HUES6 (cell line): ENCODE data around the gene SLC41A1.

Experiments
- H3K27ac ChIP-seq: 2 replicates; pipeline ENCODE4 v1.7.0; 2013; ENCODE audit warnings: low read depth, mild to moderate bottlenecking, low read length, inconsistent platforms
- H3K27me3 ChIP-seq: 2 replicates; pipeline ENCODE4 v1.6.1; 2013; ENCODE audit warnings: low read length; ENCODE audit not compliant: control insufficient read depth, insufficient read depth
- H3K36me3 ChIP-seq: 2 replicates; pipeline ENCODE4 v1.6.1; 2013; ENCODE audit warnings: low read length; ENCODE audit not compliant: control insufficient read depth, insufficient read depth
- H3K4me1 ChIP-seq: 2 replicates; pipeline ENCODE4 v1.6.1; 2013; ENCODE audit warnings: low read length; ENCODE audit not compliant: control insufficient read depth, insufficient read depth
- H3K4me3 ChIP-seq: 2 replicates; pipeline ENCODE4 v1.5.1; 2013; ENCODE audit warnings: low read depth, low read length
- H3K9ac ChIP-seq: one replicate; pipeline ENCODE4 v1.6.1; 2013; ENCODE audit warnings: mild to moderate bottlenecking, low read length
- H3K9me3 ChIP-seq: 2 replicates; pipeline ENCODE4 v1.6.1; 2013; ENCODE audit warnings: low read depth, low read length; ENCODE audit not compliant: control insufficient read depth, insufficient read depth

SLC41A1 gene

GRCh38 chr1:205772607-205773032, 40.4 kb downstream of the SLC41A1 start:
- H3K27me3 ChIP-seq = peaks cover 34% of the 10 kb centered on the region
- no peak overlapping the region for H3K27ac ChIP-seq
- peaks cover 3% of the 10 kb centered on the region; the same call in 1 of the 2 replicates for H3K4me1 ChIP-seq
- no peaks in the 10 kb centered on the region for H3K36me3 ChIP-seq
- peaks cover 7% of the 10 kb centered on the region; the same call in 1 of the 2 replicates for H3K9me3 ChIP-seq
- H3K9ac ChIP-seq = no peak overlapping the region
- H3K4me3 ChIP-seq = no peak overlapping the region

DNA sequence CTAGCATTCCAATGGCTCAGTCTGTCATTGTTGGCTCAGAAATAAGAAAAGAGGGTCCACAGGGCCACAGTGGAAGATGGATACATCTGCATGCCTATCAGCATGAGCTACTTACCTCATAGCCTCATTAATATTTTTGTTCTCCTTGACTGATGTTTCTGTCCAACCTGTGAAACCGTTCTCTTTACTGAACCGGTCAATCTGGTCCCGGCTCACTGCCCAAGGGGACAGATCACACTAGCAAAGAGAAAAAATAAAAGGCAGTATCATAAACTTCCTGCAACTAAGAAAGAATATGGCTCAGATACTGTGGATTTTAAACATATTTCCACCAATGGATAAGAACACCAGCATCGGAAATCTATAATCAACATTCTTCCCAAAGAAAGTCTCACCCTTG, 42.4 kb downstream of the SLC41A1 start:
- H3K9ac ChIP-seq = no peak overlapping the region
- H3K4me1 ChIP-seq = peaks cover 3% of the 10 kb centered on the region; the same call in 1 of the 2 replicates
- no peaks in the 10 kb centered on the region for H3K9me3 ChIP-seq
- H3K4me3 ChIP-seq = no peak overlapping the region
- peaks cover 26% of the 10 kb centered on the region for H3K27me3 ChIP-seq
- no peaks in the 10 kb centered on the region for H3K36me3 ChIP-seq
- H3K27ac ChIP-seq = no peak overlapping the region

DNA sequence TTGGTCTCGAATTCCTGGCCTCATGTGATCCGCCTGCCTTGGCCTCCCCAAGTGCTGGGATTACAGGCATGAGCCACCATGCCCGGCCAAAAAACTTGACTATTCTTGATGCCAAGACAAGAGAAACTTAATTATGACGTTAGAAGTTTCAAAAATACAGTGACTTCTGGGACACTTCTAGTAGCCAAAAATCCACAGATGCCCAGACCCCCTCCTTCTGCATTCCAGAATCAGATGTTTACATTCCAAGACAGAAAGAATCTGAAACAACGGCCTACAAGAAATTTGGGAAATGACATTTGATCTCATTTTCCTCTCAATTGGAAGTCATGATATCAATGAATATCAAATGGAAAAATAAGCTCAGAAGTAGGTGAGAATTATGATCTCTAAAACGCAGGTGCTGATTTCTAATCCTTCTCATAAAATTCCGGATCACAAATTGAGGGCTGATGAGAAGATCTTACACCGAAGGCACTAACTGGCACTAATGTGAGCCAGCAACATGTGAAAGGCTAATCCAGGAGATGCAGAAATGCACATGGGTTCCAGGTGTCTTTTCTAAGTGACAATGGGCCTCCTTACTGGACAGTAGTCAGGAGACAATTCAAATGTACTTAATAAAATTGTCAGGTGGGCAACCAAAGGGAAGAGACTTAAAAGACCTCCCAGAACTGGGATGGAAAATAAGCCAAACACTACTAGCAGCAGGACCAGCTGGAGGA, 43.2 kb downstream of the SLC41A1 start:
- H3K4me3 ChIP-seq = no peak overlapping the region
- H3K4me1 ChIP-seq = peaks cover 3% of the 10 kb centered on the region; the same call in 1 of the 2 replicates
- no peak overlapping the region for H3K27ac ChIP-seq
- no peaks in the 10 kb centered on the region for H3K36me3 ChIP-seq
- H3K27me3 ChIP-seq = peaks cover 20% of the 10 kb centered on the region
- no peaks in the 10 kb centered on the region for H3K9me3 ChIP-seq
- no peak overlapping the region for H3K9ac ChIP-seq

DNA sequence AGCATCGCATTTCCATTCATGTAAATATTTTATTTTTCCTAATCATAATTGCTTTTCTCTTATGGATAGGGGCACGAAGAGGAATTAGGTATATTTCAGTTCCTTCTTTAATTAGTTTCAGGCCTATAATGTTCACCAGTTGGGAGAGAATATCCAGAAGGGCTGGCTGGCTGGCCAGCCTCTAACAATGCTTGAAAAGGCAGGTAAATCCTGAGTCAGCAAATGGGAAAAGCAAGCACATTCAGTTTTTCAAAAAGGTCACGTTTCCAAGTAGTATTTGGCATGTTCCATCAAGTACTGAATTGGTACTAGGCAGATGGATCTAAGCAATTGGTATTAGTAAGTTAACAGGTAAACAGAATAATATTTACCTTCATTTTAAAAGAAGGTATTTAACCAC, 45.8 kb downstream of the SLC41A1 start:
- Histone ChIP-seq H3K9ac (no peak overlapping the region), H3K27me3 (peaks cover 2% of the 10 kb centered on the region; the same call in 1 of the 2 replicates)

GRCh38 chr1:205766570-205766969, 46.4 kb downstream of the SLC41A1 start:
- Histone ChIP-seq H3K27me3 (no peaks in the 10 kb centered on the region), H3K36me3 (no peaks in the 10 kb centered on the region), H3K9me3 (no peaks in the 10 kb centered on the region), H3K9ac (no peak overlapping the region), H3K27ac (no peak overlapping the region), H3K4me3 (no peak overlapping the region), H3K4me1 (no peaks in the 10 kb centered on the region)

More for the DNA sequence above, 45.8 kb downstream of the SLC41A1 start:
- no peaks in the 10 kb centered on the region for H3K9me3 ChIP-seq
- no peak overlapping the region for H3K4me3 ChIP-seq
- no peak overlapping the region for H3K27ac ChIP-seq
- no peaks in the 10 kb centered on the region for H3K36me3 ChIP-seq
- H3K4me1 ChIP-seq = no peaks in the 10 kb centered on the region

DNA sequence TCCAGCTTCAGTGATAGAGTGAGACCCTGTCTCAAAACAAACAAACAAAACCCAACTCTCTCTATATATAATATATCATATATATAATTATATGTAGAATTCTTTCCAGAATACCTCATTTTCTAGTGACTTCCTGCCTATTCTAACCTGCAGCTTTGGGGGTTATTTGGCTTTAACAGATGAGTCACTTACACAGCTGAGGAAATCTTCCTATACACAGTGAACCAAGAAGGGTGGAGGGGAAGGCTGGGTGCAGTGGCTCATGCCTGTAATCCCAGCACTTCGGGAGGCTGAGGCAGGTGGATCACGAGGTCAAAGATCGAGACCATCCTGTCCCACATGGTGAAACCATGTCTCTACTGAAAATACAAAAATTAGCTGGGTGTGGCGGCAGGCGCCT, 47.0 kb downstream of the SLC41A1 start:
- no peaks in the 10 kb centered on the region for H3K36me3 ChIP-seq
- no peaks in the 10 kb centered on the region for H3K9me3 ChIP-seq
- no peaks in the 10 kb centered on the region for H3K27me3 ChIP-seq
- no peak overlapping the region for H3K27ac ChIP-seq
- H3K4me1 ChIP-seq = no peaks in the 10 kb centered on the region
- no peak overlapping the region for H3K9ac ChIP-seq
- no peak overlapping the region for H3K4me3 ChIP-seq

DNA sequence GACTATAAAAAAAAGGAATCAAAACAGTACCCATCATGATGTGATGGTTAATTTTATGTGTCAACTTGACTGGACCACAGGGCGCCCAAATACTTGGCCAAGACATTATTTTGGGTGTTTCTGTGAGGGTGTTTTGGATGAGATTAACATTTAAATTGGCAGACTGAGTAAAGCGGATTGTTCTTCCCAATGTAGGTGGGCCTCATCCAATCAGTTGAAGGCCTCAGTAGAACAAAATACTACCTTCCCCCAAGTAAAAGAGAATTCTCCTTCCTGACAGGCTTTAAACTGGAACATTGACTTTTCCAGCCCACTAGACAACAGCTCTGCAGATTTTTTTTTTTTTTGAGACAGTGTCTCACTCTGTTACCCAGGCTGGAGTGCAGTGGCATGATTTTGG, 48.4 kb downstream of the SLC41A1 start:
- Histone ChIP-seq H3K9ac (no peak overlapping the region), H3K4me3 (no peak overlapping the region), H3K27me3 (no peaks in the 10 kb centered on the region), H3K9me3 (no peaks in the 10 kb centered on the region), H3K36me3 (no peaks in the 10 kb centered on the region), H3K4me1 (no peaks in the 10 kb centered on the region), H3K27ac (no peak overlapping the region)

- H3K9me3 ChIP-seq = no peaks in the 10 kb centered on the region
- H3K4me3 ChIP-seq = no peak overlapping the region
- H3K27ac ChIP-seq = no peak overlapping the region
- H3K36me3 ChIP-seq = no peaks in the 10 kb centered on the region
- no peaks in the 10 kb centered on the region for H3K27me3 ChIP-seq
- no peak overlapping the region for H3K9ac ChIP-seq
- H3K4me1 ChIP-seq = no peaks in the 10 kb centered on the region
Measured at GRCh38 chr1:205763980-205764379, 49.0 kb downstream of the SLC41A1 start.

GRCh38 chr1:205760606-205761005, 52.4 kb downstream of the SLC41A1 start:
- no peak overlapping the region for H3K4me3 ChIP-seq
- no peak overlapping the region for H3K9ac ChIP-seq
- no peak overlapping the region for H3K27ac ChIP-seq
- peaks cover 3% of the 10 kb centered on the region; the same call in 1 of the 2 replicates for H3K27me3 ChIP-seq
- no peaks in the 10 kb centered on the region for H3K36me3 ChIP-seq
- no peaks in the 10 kb centered on the region for H3K4me1 ChIP-seq
- no peaks in the 10 kb centered on the region for H3K9me3 ChIP-seq

DNA sequence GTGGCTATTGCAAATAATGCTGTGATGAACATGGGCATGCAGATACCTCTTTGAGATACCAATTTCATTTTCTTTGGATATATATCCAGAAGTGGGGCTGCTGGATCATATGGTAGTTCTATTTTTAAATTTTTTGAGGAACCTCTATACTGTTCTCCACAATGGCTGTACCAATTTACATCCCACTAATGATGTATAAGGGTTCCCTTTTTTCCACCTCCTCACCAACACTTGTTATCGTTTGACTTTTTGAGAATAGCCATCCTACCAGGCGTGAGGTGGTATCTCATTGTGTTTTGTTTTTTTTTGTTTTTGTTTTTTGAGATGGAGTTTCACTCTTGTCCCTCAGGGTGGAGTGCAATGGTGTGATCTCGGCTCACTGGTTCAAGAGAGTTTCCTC, 56.4 kb downstream of the SLC41A1 start:
- no peaks in the 10 kb centered on the region for H3K4me1 ChIP-seq
- H3K9me3 ChIP-seq = no peaks in the 10 kb centered on the region
- H3K27ac ChIP-seq = no peak overlapping the region
- H3K4me3 ChIP-seq = no peak overlapping the region
- no peaks in the 10 kb centered on the region for H3K36me3 ChIP-seq
- H3K27me3 ChIP-seq = peaks cover 3% of the 10 kb centered on the region; the same call in 1 of the 2 replicates
- no peak overlapping the region for H3K9ac ChIP-seq

GRCh38 chr1:205754857-205755256, 58.1 kb downstream of the SLC41A1 start:
- H3K27me3 ChIP-seq = peaks cover 3% of the 10 kb centered on the region; the same call in 1 of the 2 replicates

More at GRCh38 chr1:205754857-205755256, 58.1 kb downstream of the SLC41A1 start:
- Histone ChIP-seq H3K4me3 (no peak overlapping the region), H3K27ac (no peak overlapping the region), H3K36me3 (no peaks in the 10 kb centered on the region), H3K9ac (no peak overlapping the region), H3K4me1 (0 out of 2 replicates have a peak, but pooled peaks cover 6% of the 10 kb centered on the region), H3K9me3 (no peaks in the 10 kb centered on the region)
